ENCODE results near the gene MCTP2.

- TF ChIP-seq POLR2A (IDR thresholded peaks at IDR 0.05): no peak
- no peak for TF ChIP-seq CTCF (IDR thresholded peaks at IDR 0.05)
- no peak for TF ChIP-seq POLR2AphosphoS5 (IDR thresholded peaks at IDR 0.05)
Observed at GRCh38 chr15:94312946-94313345, 81.6 kb downstream of the MCTP2 start.
